Effector memory CD4-positive, alpha-beta T cell (primary cell): Measurements from ENCODE around the gene IL17F.

Source experiments
- DNase-seq, 3 donors: peaks; one replicate each; pipeline ENCODE4 v3.0.0-alpha.2; 2020
- H3K27ac ChIP-seq: 2 replicates; pipeline ENCODE4 v1.7.0; 2013; ENCODE audit warnings: mild to moderate bottlenecking, low read length, moderate library complexity; ENCODE audit not compliant: insufficient read depth, poor library complexity, severe bottlenecking
- H3K27me3 ChIP-seq: replicated peaks from 2 replicates; pipeline ENCODE4 v1.7.0; 2013; ENCODE audit warnings: mild to moderate bottlenecking, low read length; ENCODE audit not compliant: insufficient read depth, control insufficient read depth, poor library complexity, severe bottlenecking
- H3K36me3 ChIP-seq: 2 replicates; pipeline ENCODE4 v1.7.0; 2013; ENCODE audit warnings: mild to moderate bottlenecking, low read length, moderate library complexity; ENCODE audit not compliant: control insufficient read depth, insufficient read depth
- H3K4me1 ChIP-seq: 2 replicates; pipeline ENCODE4 v1.7.0; 2013; ENCODE audit warnings: low read length, mild to moderate bottlenecking; ENCODE audit not compliant: control insufficient read depth, insufficient read depth, poor library complexity, severe bottlenecking
- H3K4me3 ChIP-seq: 2 replicates; pipeline ENCODE4 v1.7.0; 2013; ENCODE audit warnings: low read length, low read depth, mild to moderate bottlenecking; ENCODE audit not compliant: insufficient read depth, poor library complexity, severe bottlenecking
- H3K9me3 ChIP-seq: 2 replicates; pipeline ENCODE4 v1.7.0; 2013; ENCODE audit warnings: mild to moderate bottlenecking, low read length, moderate library complexity; ENCODE audit not compliant: control insufficient read depth

Gene IL17F

GRCh38 chr6:52221302-52221701 is 23.0 kb downstream of the IL17F start:
- no peak for DNase-seq
- Histone ChIP-seq H3K9me3 (no peaks in the 10 kb centered on the region), H3K4me1 (no peaks in the 10 kb centered on the region), H3K36me3 (no peaks in the 10 kb centered on the region), H3K27me3 (no peaks in the 10 kb centered on the region), H3K27ac (no peak overlapping the region), H3K4me3 (no peak overlapping the region)

DNA sequence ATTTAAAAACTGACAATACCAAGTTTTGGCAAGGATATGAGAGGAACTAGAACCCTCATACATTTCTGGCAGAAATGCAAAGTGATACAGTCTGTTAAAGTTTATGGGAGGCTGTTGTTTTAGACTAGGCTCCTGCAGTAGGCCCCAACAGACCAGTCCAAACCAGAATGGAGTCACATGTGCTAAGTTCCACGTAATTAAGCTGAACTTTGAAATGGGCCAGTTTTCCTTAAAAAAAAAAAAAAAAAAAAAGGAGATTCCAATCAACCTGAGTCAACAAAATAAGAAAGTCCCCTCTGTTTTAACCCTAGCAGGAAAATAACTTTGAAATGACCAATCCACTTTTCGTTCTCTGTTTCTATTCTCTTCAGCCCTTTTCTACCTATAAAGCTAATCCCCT is 26.5 kb downstream of the IL17F start:
- Histone ChIP-seq H3K27ac (no peak overlapping the region), H3K4me1 (no peaks in the 10 kb centered on the region), H3K36me3 (no peaks in the 10 kb centered on the region), H3K27me3 (no peaks in the 10 kb centered on the region), H3K4me3 (no peak overlapping the region), H3K9me3 (no peaks in the 10 kb centered on the region)
- DNase-seq, result no peak

- no peak overlapping the region for H3K4me3 ChIP-seq
- H3K36me3 ChIP-seq, result no peaks in the 10 kb centered on the region
- no peak overlapping the region for H3K27ac ChIP-seq
- H3K9me3 ChIP-seq, result no peaks in the 10 kb centered on the region
- DNase-seq, result no peak
- no peaks in the 10 kb centered on the region for H3K4me1 ChIP-seq
- no peaks in the 10 kb centered on the region for H3K27me3 ChIP-seq
Measured at GRCh38 chr6:52216932-52217575, 27.2 kb downstream of the IL17F start.

- Histone ChIP-seq H3K4me1 (no peaks in the 10 kb centered on the region), H3K4me3 (no peak overlapping the region), H3K27me3 (no peaks in the 10 kb centered on the region), H3K27ac (no peak overlapping the region), H3K36me3 (no peaks in the 10 kb centered on the region), H3K9me3 (no peaks in the 10 kb centered on the region)
- DNase-seq, result no peak
Measured at GRCh38 chr6:52215787-52216186, 28.5 kb downstream of the IL17F start.

DNA sequence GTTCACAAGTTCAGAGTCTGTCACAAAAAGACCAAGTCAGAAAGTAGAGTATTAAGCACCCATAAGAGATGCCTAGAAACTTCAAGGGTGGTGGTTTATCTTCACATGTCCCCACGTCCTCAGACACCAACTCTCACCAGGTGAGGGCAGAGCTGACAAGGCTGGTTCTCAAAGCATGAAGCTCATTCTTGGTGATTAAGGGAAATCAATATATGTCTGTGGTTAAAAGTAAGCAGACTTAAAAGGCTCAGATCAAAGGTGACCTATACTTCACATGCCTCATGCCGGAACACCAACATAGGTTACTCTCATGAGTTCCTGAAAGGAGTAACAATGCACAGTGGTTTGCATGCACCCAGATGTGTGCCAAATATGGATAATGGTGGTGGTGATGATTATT is 31.2 kb downstream of the IL17F start:
- Histone ChIP-seq H3K4me1 (no peaks in the 10 kb centered on the region), H3K27me3 (no peaks in the 10 kb centered on the region), H3K36me3 (no peaks in the 10 kb centered on the region), H3K9me3 (no peaks in the 10 kb centered on the region), H3K4me3 (no peak overlapping the region), H3K27ac (no peak overlapping the region)
- DNase-seq, result no peak

GRCh38 chr6:52210227-52210626 is 34.1 kb downstream of the IL17F start:
- Histone ChIP-seq H3K4me3 (no peak overlapping the region), H3K27me3 (no peaks in the 10 kb centered on the region), H3K4me1 (no peaks in the 10 kb centered on the region), H3K36me3 (no peaks in the 10 kb centered on the region), H3K9me3 (no peaks in the 10 kb centered on the region), H3K27ac (no peak overlapping the region)
- no peak for DNase-seq

DNA sequence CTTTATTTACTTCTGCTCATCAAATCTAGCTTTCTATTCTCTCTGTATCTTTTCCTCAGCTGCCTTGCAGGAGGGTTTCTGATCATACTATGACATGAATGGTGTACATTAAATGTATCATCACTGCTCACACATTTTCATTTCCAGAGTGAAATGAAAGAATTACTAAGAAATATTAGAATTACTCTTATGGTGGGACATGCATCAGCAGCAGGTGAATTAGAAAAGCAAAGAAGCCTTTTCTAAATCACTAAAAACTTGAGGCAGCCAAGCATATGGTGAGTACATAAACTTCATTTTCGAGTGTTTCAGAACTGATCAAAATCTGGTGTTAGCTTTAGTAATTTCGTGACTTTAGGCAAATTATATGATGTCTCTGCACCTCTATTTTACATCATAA is 34.5 kb downstream of the IL17F start:
- Histone ChIP-seq H3K27ac (no peak overlapping the region), H3K4me3 (no peak overlapping the region), H3K36me3 (no peaks in the 10 kb centered on the region), H3K9me3 (no peaks in the 10 kb centered on the region), H3K27me3 (no peaks in the 10 kb centered on the region), H3K4me1 (no peaks in the 10 kb centered on the region)
- DNase-seq, result no peak

GRCh38 chr6:52208612-52209011 is 35.7 kb downstream of the IL17F start:
- DNase-seq, result no peak
- no peaks in the 10 kb centered on the region for H3K36me3 ChIP-seq
- no peak overlapping the region for H3K27ac ChIP-seq

DNA sequence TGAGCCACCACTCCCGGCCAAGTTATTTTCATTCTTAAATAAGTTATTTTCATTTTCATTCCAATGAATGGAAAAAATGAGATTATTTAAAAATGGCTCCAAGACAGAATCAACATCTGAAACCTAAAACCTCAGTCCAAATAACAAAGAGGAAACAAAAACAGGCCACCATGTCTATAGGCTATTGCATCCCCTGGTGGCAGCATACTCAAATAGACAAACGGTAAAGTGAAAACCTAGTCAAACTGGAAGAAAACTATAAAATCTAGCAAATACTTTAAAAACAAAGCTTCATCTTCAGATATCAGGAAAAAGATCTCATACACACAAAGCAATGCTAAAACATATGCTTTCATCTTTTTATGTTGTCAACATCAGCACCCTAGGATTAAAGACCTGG is 37.2 kb downstream of the IL17F start:
- Histone ChIP-seq H3K4me3 (no peak overlapping the region), H3K9me3 (no peaks in the 10 kb centered on the region), H3K27me3 (no peaks in the 10 kb centered on the region), H3K27ac (no peak overlapping the region), H3K36me3 (no peaks in the 10 kb centered on the region), H3K4me1 (no peaks in the 10 kb centered on the region)
- DNase-seq, result no peak

More at GRCh38 chr6:52208612-52209011, 35.7 kb downstream of the IL17F start:
- Histone ChIP-seq H3K4me3 (no peak overlapping the region), H3K27me3 (no peaks in the 10 kb centered on the region), H3K4me1 (no peaks in the 10 kb centered on the region), H3K9me3 (no peaks in the 10 kb centered on the region)

- Histone ChIP-seq H3K9me3 (no peaks in the 10 kb centered on the region), H3K27me3 (no peaks in the 10 kb centered on the region), H3K36me3 (no peaks in the 10 kb centered on the region), H3K27ac (no peak overlapping the region), H3K4me1 (no peaks in the 10 kb centered on the region), H3K4me3 (no peak overlapping the region)
- no peak for DNase-seq
Measured at GRCh38 chr6:52201493-52201892, 42.8 kb downstream of the IL17F start.
